ENCODE data around the gene NECAB2. TPM values are rescaled to one million over a fixed set of nuclear protein-coding genes. Genes with fewer than 3 reads are reported as not detected.

The NECAB2 gene
- total RNA-seq, 1 donor from 2014 or later: not detected

DNA sequence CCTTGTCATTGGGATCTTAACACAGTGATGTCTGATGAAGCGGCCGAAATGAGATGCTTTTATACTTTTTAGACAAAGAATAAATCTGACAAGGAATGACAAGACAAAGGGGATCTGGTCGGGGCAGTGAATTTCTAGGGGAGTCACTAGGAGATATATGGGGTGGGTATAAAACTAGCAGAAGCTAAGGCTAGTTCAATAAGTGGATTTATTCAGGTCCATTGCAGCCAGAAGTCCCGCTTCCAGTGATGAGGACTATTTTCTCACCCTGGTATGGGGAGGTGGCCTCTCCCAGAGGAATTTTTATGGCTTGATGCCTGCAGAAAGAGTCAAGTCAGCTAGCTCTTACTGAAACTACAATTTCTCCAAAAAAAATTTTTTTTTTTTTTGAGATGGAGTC, 50.7 kb downstream of the NECAB2 start:
- Histone ChIP-seq H3K4me1 (no peaks in the 10 kb centered on the region), H3K36me3 (no peaks in the 10 kb centered on the region), H3K4me3 (no peak overlapping the region), H3K9me3 (peaks cover 12% of the 10 kb centered on the region), H3K27me3 (no peaks in the 10 kb centered on the region), H3K27ac (no peak overlapping the region)
- intact Hi-C loops (cut with DNase I): no loop called here
- no peak for DNase-seq (ENCODE audit: extremely low spot score in 2 of 2)
- TF ChIP-seq, protein P1, sequence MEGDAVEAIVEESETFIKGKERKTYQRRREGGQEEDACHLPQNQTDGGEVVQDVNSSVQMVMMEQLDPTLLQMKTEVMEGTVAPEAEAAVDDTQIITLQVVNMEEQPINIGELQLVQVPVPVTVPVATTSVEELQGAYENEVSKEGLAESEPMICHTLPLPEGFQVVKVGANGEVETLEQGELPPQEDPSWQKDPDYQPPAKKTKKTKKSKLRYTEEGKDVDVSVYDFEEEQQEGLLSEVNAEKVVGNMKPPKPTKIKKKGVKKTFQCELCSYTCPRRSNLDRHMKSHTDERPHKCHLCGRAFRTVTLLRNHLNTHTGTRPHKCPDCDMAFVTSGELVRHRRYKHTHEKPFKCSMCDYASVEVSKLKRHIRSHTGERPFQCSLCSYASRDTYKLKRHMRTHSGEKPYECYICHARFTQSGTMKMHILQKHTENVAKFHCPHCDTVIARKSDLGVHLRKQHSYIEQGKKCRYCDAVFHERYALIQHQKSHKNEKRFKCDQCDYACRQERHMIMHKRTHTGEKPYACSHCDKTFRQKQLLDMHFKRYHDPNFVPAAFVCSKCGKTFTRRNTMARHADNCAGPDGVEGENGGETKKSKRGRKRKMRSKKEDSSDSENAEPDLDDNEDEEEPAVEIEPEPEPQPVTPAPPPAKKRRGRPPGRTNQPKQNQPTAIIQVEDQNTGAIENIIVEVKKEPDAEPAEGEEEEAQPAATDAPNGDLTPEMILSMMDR (IDR thresholded peaks at IDR 0.05): no peak
- TF ChIP-seq POLR2AphosphoS5 (IDR thresholded peaks at IDR 0.05; ENCODE audit: insufficient read depth in 1 of 2, low read depth in 1 of 2): no peak
- TF ChIP-seq POLR2A (IDR thresholded peaks at IDR 0.05): no peak

- no peak for DNase-seq (ENCODE audit: extremely low spot score in 2 of 2)
- Histone ChIP-seq H3K27ac (no peak overlapping the region), H3K36me3 (no peaks in the 10 kb centered on the region), H3K9me3 (peaks cover 12% of the 10 kb centered on the region), H3K27me3 (no peaks in the 10 kb centered on the region), H3K4me1 (no peaks in the 10 kb centered on the region), H3K4me3 (no peak overlapping the region)
- intact Hi-C loops (cut with DNase I): no loop called here
- TF ChIP-seq POLR2A (IDR thresholded peaks at IDR 0.05) (no peak), POLR2AphosphoS5 (IDR thresholded peaks at IDR 0.05; ENCODE audit: insufficient read depth in 1 of 2, low read depth in 1 of 2) (no peak)
- TF ChIP-seq, protein P1 (IDR thresholded peaks at IDR 0.05): no peak
Measured at GRCh38 chr16:84020353-84020752, 52.3 kb downstream of the NECAB2 start.

- intact Hi-C loops (cut with DNase I): no loop called here
- Histone ChIP-seq H3K4me1 (no peaks in the 10 kb centered on the region), H3K9me3 (peaks cover 12% of the 10 kb centered on the region), H3K4me3 (no peak overlapping the region), H3K36me3 (no peaks in the 10 kb centered on the region), H3K27me3 (no peaks in the 10 kb centered on the region), H3K27ac (no peak overlapping the region)
- no peak for DNase-seq (ENCODE audit: extremely low spot score in 2 of 2)
- TF ChIP-seq POLR2AphosphoS5 (IDR thresholded peaks at IDR 0.05; ENCODE audit: insufficient read depth in 1 of 2, low read depth in 1 of 2) (no peak), POLR2A (IDR thresholded peaks at IDR 0.05) (no peak)
- TF ChIP-seq, protein P1 (IDR thresholded peaks at IDR 0.05): no peak
Measured at GRCh38 chr16:84021488-84021887, 53.4 kb downstream of the NECAB2 start.

GRCh38 chr16:84022644-84023043, 54.6 kb downstream of the NECAB2 start:
- Histone ChIP-seq H3K4me3 (no peak overlapping the region), H3K9me3 (peaks cover 12% of the 10 kb centered on the region), H3K27me3 (no peaks in the 10 kb centered on the region), H3K36me3 (no peaks in the 10 kb centered on the region), H3K27ac (no peak overlapping the region), H3K4me1 (no peaks in the 10 kb centered on the region)
- DNase-seq (ENCODE audit: extremely low spot score in 2 of 2): no peak
- intact Hi-C loops (cut with DNase I): no loop called here
- TF ChIP-seq, protein P1 (IDR thresholded peaks at IDR 0.05): no peak
- TF ChIP-seq POLR2AphosphoS5 (IDR thresholded peaks at IDR 0.05; ENCODE audit: insufficient read depth in 1 of 2, low read depth in 1 of 2) (no peak), POLR2A (IDR thresholded peaks at IDR 0.05) (no peak)

GRCh38 chr16:84024854-84025253, 56.8 kb downstream of the NECAB2 start:
- H3K36me3 ChIP-seq: no peaks in the 10 kb centered on the region
- no peak overlapping the region for H3K4me3 ChIP-seq
- no peak overlapping the region for H3K27ac ChIP-seq
- H3K4me1 ChIP-seq: no peaks in the 10 kb centered on the region
- no peak for DNase-seq (ENCODE audit: extremely low spot score in 2 of 2)
- TF ChIP-seq, protein P1 (IDR thresholded peaks at IDR 0.05): no peak
- no peak for TF ChIP-seq POLR2AphosphoS5 (IDR thresholded peaks at IDR 0.05; ENCODE audit: insufficient read depth in 1 of 2, low read depth in 1 of 2)
- no peak for TF ChIP-seq POLR2A (IDR thresholded peaks at IDR 0.05)
- intact Hi-C loops (cut with DNase I): no loop called here
- peaks cover 12% of the 10 kb centered on the region for H3K9me3 ChIP-seq
- no peaks in the 10 kb centered on the region for H3K27me3 ChIP-seq

Data from vagina (tissue), 2 donors.